Measurements from ENCODE around the gene C7.

The C7 gene

GRCh38 chr5:40958811-40959210 is 49.5 kb downstream of the C7 start:
- TF ChIP-seq CTCF (IDR thresholded peaks at IDR 0.05; ENCODE audit: control insufficient read depth, insufficient read depth, low read depth, low read length, missing control alignments), result no peak
- H3K4me3 ChIP-seq (ENCODE audit: control insufficient read depth, low read depth, low read length), result no peak overlapping the region
- DNase-seq (ENCODE audit: low read depth), result no peak

- no peak for TF ChIP-seq CTCF (IDR thresholded peaks at IDR 0.05; ENCODE audit: control insufficient read depth, insufficient read depth, low read depth, low read length, missing control alignments)
- no peak for DNase-seq (ENCODE audit: low read depth)
- no peak overlapping the region for H3K4me3 ChIP-seq (ENCODE audit: control insufficient read depth, low read depth, low read length)
Observed at GRCh38 chr5:40960037-40960436, 50.7 kb downstream of the C7 start.

GRCh38 chr5:40962207-40962955 is 53.1 kb downstream of the C7 start:
- DNase-seq (ENCODE audit: low read depth), result no peak
- H3K4me3 ChIP-seq (ENCODE audit: control insufficient read depth, low read depth, low read length), result no peak overlapping the region
- TF ChIP-seq CTCF (IDR thresholded peaks at IDR 0.05; ENCODE audit: control insufficient read depth, insufficient read depth, low read depth, low read length, missing control alignments), result no peak

- TF ChIP-seq CTCF (IDR thresholded peaks at IDR 0.05; ENCODE audit: control insufficient read depth, insufficient read depth, low read depth, low read length, missing control alignments), result no peak
- no peak overlapping the region for H3K4me3 ChIP-seq (ENCODE audit: control insufficient read depth, low read depth, low read length)
- no peak for DNase-seq (ENCODE audit: low read depth)
Observed at GRCh38 chr5:40972434-40972833, 63.1 kb downstream of the C7 start.

- no peak for TF ChIP-seq CTCF (IDR thresholded peaks at IDR 0.05; ENCODE audit: control insufficient read depth, insufficient read depth, low read depth, low read length, missing control alignments)
- no peak for DNase-seq (ENCODE audit: low read depth)
- H3K4me3 ChIP-seq (ENCODE audit: control insufficient read depth, low read depth, low read length), result no peak overlapping the region
Observed at GRCh38 chr5:40973364-40974004, 64.2 kb downstream of the C7 start.

GRCh38 chr5:40976041-40976440 is 66.7 kb downstream of the C7 start:
- H3K4me3 ChIP-seq (ENCODE audit: control insufficient read depth, low read depth, low read length), result no peak overlapping the region
- TF ChIP-seq CTCF (IDR thresholded peaks at IDR 0.05; ENCODE audit: control insufficient read depth, insufficient read depth, low read depth, low read length, missing control alignments), result no peak
- no peak for DNase-seq (ENCODE audit: low read depth)
